Esophagus mucosa (tissue), 1 donor: Measurements from ENCODE around the gene RASD1. TPM values are rescaled to one million over a fixed set of nuclear protein-coding genes. Genes with fewer than 3 reads are reported as not detected.
A peak's percentile ranks its signal among the peaks of the same experiment; 100 is the strongest.
"Not testable (repeated sequence)": the region's sequence is repeated elsewhere in the genome, so short reads cannot be mapped to it uniquely, and the experiment has no call there.

Experiments
- ATAC-seq: fragments of 200-7000 bp; cut with Tn5 transposase; one replicate; pipeline ENCODE4 v1.9.1; 2020
- total RNA-seq: library from RNA; stranded (reverse); gene quantifications from one replicate; pipeline ENCODE4 v1.2.4, GENCODE V29; 2023
- donor health status: DM: yes; HTN: yes; CAD: no.

RASD1 gene
- total RNA-seq, 1 donor from 2014 or later: 0.60 TPM

GRCh38 chr17:17497065-17497844, 1.1 kb upstream of the RASD1 start:
- no peak for ATAC-seq

GRCh38 chr17:17495536-17496188, 533 bp downstream of the RASD1 start:
- ATAC-seq: peak; percentile 1

- ATAC-seq: peak; percentile 3
These were observed 1.2 kb downstream of the RASD1 start for GRCh38 chr17:17494870-17495535.

GRCh38 chr17:17494499-17494869, 1.7 kb downstream of the RASD1 start:
- no peak for ATAC-seq

- ATAC-seq: no peak
These were observed 2.2 kb downstream of the RASD1 start for GRCh38 chr17:17493986-17494466.

- ATAC-seq: peak; percentile 23
These were observed 2.8 kb downstream of the RASD1 start for GRCh38 chr17:17493249-17493985.

- ATAC-seq: no peak
These were observed 3.6 kb downstream of the RASD1 start for GRCh38 chr17:17492571-17492970.

GRCh38 chr17:17492085-17492484, 4.1 kb downstream of the RASD1 start:
- ATAC-seq: no peak

- no peak for ATAC-seq
These were observed 4.6 kb downstream of the RASD1 start for GRCh38 chr17:17491546-17491988.

GRCh38 chr17:17491031-17491471, 5.1 kb downstream of the RASD1 start:
- ATAC-seq: no peak

- no peak for ATAC-seq
These were observed 8.2 kb downstream of the RASD1 start for GRCh38 chr17:17487998-17488397.

- ATAC-seq: not testable (repeated sequence)
These were observed 9.8 kb downstream of the RASD1 start for GRCh38 chr17:17486416-17486815.

GRCh38 chr17:17485420-17485819, 10.8 kb downstream of the RASD1 start:
- no peak for ATAC-seq

- no peak for ATAC-seq
These were observed 11.7 kb downstream of the RASD1 start for GRCh38 chr17:17484451-17484899.

- no peak for ATAC-seq
These were observed 14.3 kb downstream of the RASD1 start for GRCh38 chr17:17481860-17482259.

GRCh38 chr17:17480593-17481148, 15.5 kb downstream of the RASD1 start:
- no peak for ATAC-seq

GRCh38 chr17:17479209-17479608, 17.0 kb downstream of the RASD1 start:
- no peak for ATAC-seq

GRCh38 chr17:17476865-17477467, 19.2 kb downstream of the RASD1 start, which contains the start of gene MED9:
Gene MED9, plus strand, starts transcription at chr17:17477000. Its CDS starts 42 bp downstream, at chr17:17477042.
- peak; percentile 99 for ATAC-seq

- no peak for ATAC-seq
These were observed 21.9 kb downstream of the RASD1 start for GRCh38 chr17:17474341-17474740.

GRCh38 chr17:17472333-17472920, 23.8 kb downstream of the RASD1 start:
- no peak for ATAC-seq

GRCh38 chr17:17469996-17470395, 26.2 kb downstream of the RASD1 start:
- no peak for ATAC-seq
